ENCODE measurements around the gene OGFR. TPM values are rescaled to one million over a fixed set of nuclear protein-coding genes. Genes with fewer than 3 reads are reported as not detected.
"Not testable (repeated sequence)": the region's sequence is repeated elsewhere in the genome, so short reads cannot be mapped to it uniquely, and the experiment has no call there.

Gene OGFR
- polyA plus RNA-seq, 2 donors, result 16.9 to 35.6 TPM

- 92 to 95% methylated on average over 6 of the region's 6 CpGs for WGBS, 2 donors
- peaks cover 0 to 17% of the 10 kb centered on the region in 2 donors for H3K36me3 ChIP-seq (ENCODE audit: control insufficient read depth in 2 of 2, insufficient read depth in 2 of 2, low read length in 1 of 2)
- not testable (repeated sequence) for H3K9me3 ChIP-seq (ENCODE audit: control insufficient read depth in 2 of 2, insufficient read depth in 1 of 2, low read depth in 1 of 2, low read length in 1 of 2); H3K27ac ChIP-seq (ENCODE audit: low read depth in 2 of 2, low read length in 1 of 2); H3K4me3 ChIP-seq (ENCODE audit: low read depth in 1 of 2, low read length in 2 of 2); H3K4me1 ChIP-seq (ENCODE audit: control insufficient read depth in 2 of 2, insufficient read depth in 2 of 2, low read length in 1 of 2); H3K27me3 ChIP-seq (ENCODE audit: control insufficient read depth in 1 of 2, insufficient read depth in 2 of 2, low read length in 2 of 2)
Measured at GRCh38 chr20:62853304-62853703, 48.7 kb downstream of the OGFR start.

GRCh38 chr20:62854121-62854520 lies 49.5 kb downstream of the OGFR start:
- no peak overlapping the region for H3K27ac ChIP-seq (ENCODE audit: low read depth in 2 of 2, low read length in 1 of 2)
- H3K4me3 ChIP-seq (ENCODE audit: low read depth in 1 of 2, low read length in 2 of 2), result no peak overlapping the region
- H3K36me3 ChIP-seq (ENCODE audit: control insufficient read depth in 2 of 2, insufficient read depth in 2 of 2, low read length in 1 of 2), result peaks cover 0 to 17% of the 10 kb centered on the region in 2 donors
- peaks cover 0 to 5% of the 10 kb centered on the region in 2 donors for H3K4me1 ChIP-seq (ENCODE audit: control insufficient read depth in 2 of 2, insufficient read depth in 2 of 2, low read length in 1 of 2)
- H3K27me3 ChIP-seq (ENCODE audit: control insufficient read depth in 1 of 2, insufficient read depth in 2 of 2, low read length in 2 of 2), result no peaks in the 10 kb centered on the region
- WGBS, 2 donors, result 95 to 96% methylated on average over 13 of the region's 13 CpGs
- no peaks in the 10 kb centered on the region for H3K9me3 ChIP-seq (ENCODE audit: control insufficient read depth in 2 of 2, insufficient read depth in 1 of 2, low read depth in 1 of 2, low read length in 1 of 2)

- H3K27ac ChIP-seq (ENCODE audit: low read depth in 2 of 2, low read length in 1 of 2), result no peak overlapping the region
- no peak overlapping the region for H3K4me3 ChIP-seq (ENCODE audit: low read depth in 1 of 2, low read length in 2 of 2)
- no peaks in the 10 kb centered on the region for H3K27me3 ChIP-seq (ENCODE audit: control insufficient read depth in 1 of 2, insufficient read depth in 2 of 2, low read length in 2 of 2)
- H3K9me3 ChIP-seq (ENCODE audit: control insufficient read depth in 2 of 2, insufficient read depth in 1 of 2, low read depth in 1 of 2, low read length in 1 of 2), result no peaks in the 10 kb centered on the region
- peaks cover 0 to 5% of the 10 kb centered on the region in 2 donors for H3K4me1 ChIP-seq (ENCODE audit: control insufficient read depth in 2 of 2, insufficient read depth in 2 of 2, low read length in 1 of 2)
- WGBS, 2 donors, result 85 to 96% methylated on average over 5 of the region's 5 CpGs
- peaks cover 0 to 17% of the 10 kb centered on the region in 2 donors for H3K36me3 ChIP-seq (ENCODE audit: control insufficient read depth in 2 of 2, insufficient read depth in 2 of 2, low read length in 1 of 2)
Measured at GRCh38 chr20:62855120-62855519, 50.5 kb downstream of the OGFR start.

GRCh38 chr20:62856931-62857619 lies 52.4 kb downstream of the OGFR start:
- Histone ChIP-seq H3K36me3 (ENCODE audit: control insufficient read depth in 2 of 2, insufficient read depth in 2 of 2, low read length in 1 of 2) (peaks cover 0 to 17% of the 10 kb centered on the region in 2 donors), H3K4me3 (ENCODE audit: low read depth in 1 of 2, low read length in 2 of 2) (no peak overlapping the region), H3K4me1 (ENCODE audit: control insufficient read depth in 2 of 2, insufficient read depth in 2 of 2, low read length in 1 of 2) (peaks cover 3 to 13% of the 10 kb centered on the region in 2 donors), H3K27me3 (ENCODE audit: control insufficient read depth in 1 of 2, insufficient read depth in 2 of 2, low read length in 2 of 2) (no peaks in the 10 kb centered on the region), H3K27ac (ENCODE audit: low read depth in 2 of 2, low read length in 1 of 2) (no peak overlapping the region), H3K9me3 (ENCODE audit: control insufficient read depth in 2 of 2, insufficient read depth in 1 of 2, low read depth in 1 of 2, low read length in 1 of 2) (no peaks in the 10 kb centered on the region)
- 73 to 78% methylated on average over 25 of the region's 25 CpGs for WGBS, 2 donors

- WGBS, 2 donors, result 88 to 92% methylated on average over 19 of the region's 23 CpGs
- Histone ChIP-seq H3K4me3 (ENCODE audit: low read depth in 1 of 2, low read length in 2 of 2) (no peak overlapping the region), H3K9me3 (ENCODE audit: control insufficient read depth in 2 of 2, insufficient read depth in 1 of 2, low read depth in 1 of 2, low read length in 1 of 2) (no peaks in the 10 kb centered on the region)
Measured at GRCh38 chr20:62858058-62858830, 53.6 kb downstream of the OGFR start.

GRCh38 chr20:62859721-62860120 lies 55.1 kb downstream of the OGFR start:
- H3K27me3 ChIP-seq (ENCODE audit: control insufficient read depth in 1 of 2, insufficient read depth in 2 of 2, low read length in 2 of 2), result no peaks in the 10 kb centered on the region
- WGBS, 2 donors, result 85 to 88% methylated on average over 12 of the region's 12 CpGs
- no peak overlapping the region for H3K4me3 ChIP-seq (ENCODE audit: low read depth in 1 of 2, low read length in 2 of 2)

More at GRCh38 chr20:62858058-62858830, 53.6 kb downstream of the OGFR start:
- no peaks in the 10 kb centered on the region for H3K27me3 ChIP-seq (ENCODE audit: control insufficient read depth in 1 of 2, insufficient read depth in 2 of 2, low read length in 2 of 2)
- H3K27ac ChIP-seq (ENCODE audit: low read depth in 2 of 2, low read length in 1 of 2), result no peak overlapping the region
- peaks cover 0 to 9% of the 10 kb centered on the region in 2 donors for H3K36me3 ChIP-seq (ENCODE audit: control insufficient read depth in 2 of 2, insufficient read depth in 2 of 2, low read length in 1 of 2)
- H3K4me1 ChIP-seq (ENCODE audit: control insufficient read depth in 2 of 2, insufficient read depth in 2 of 2, low read length in 1 of 2), result peaks cover 3 to 14% of the 10 kb centered on the region in 2 donors

GRCh38 chr20:62860391-62860923 lies 55.8 kb downstream of the OGFR start:
- 16% methylated on average over 24 of the region's 24 CpGs for WGBS, 2 donors
- no peaks in the 10 kb centered on the region for H3K9me3 ChIP-seq (ENCODE audit: control insufficient read depth in 2 of 2, insufficient read depth in 1 of 2, low read depth in 1 of 2, low read length in 1 of 2)
- H3K4me3 ChIP-seq (ENCODE audit: low read depth in 1 of 2, low read length in 2 of 2), result peak overlapping the region; percentile 63 to 67
- H3K4me1 ChIP-seq (ENCODE audit: control insufficient read depth in 2 of 2, insufficient read depth in 2 of 2, low read length in 1 of 2), result peaks cover 3 to 14% of the 10 kb centered on the region in 2 donors
- peaks cover 0 to 6% of the 10 kb centered on the region in 2 donors for H3K36me3 ChIP-seq (ENCODE audit: control insufficient read depth in 2 of 2, insufficient read depth in 2 of 2, low read length in 1 of 2)
- no peak overlapping the region for H3K27ac ChIP-seq (ENCODE audit: low read depth in 2 of 2, low read length in 1 of 2)
- H3K27me3 ChIP-seq (ENCODE audit: control insufficient read depth in 1 of 2, insufficient read depth in 2 of 2, low read length in 2 of 2), result no peaks in the 10 kb centered on the region

More at GRCh38 chr20:62859721-62860120, 55.1 kb downstream of the OGFR start:
- H3K4me1 ChIP-seq (ENCODE audit: control insufficient read depth in 2 of 2, insufficient read depth in 2 of 2, low read length in 1 of 2), result peaks cover 3 to 14% of the 10 kb centered on the region in 2 donors
- H3K36me3 ChIP-seq (ENCODE audit: control insufficient read depth in 2 of 2, insufficient read depth in 2 of 2, low read length in 1 of 2), result peaks cover 0 to 6% of the 10 kb centered on the region in 2 donors
- H3K27ac ChIP-seq (ENCODE audit: low read depth in 2 of 2, low read length in 1 of 2), result no peak overlapping the region
- no peaks in the 10 kb centered on the region for H3K9me3 ChIP-seq (ENCODE audit: control insufficient read depth in 2 of 2, insufficient read depth in 1 of 2, low read depth in 1 of 2, low read length in 1 of 2)

GRCh38 chr20:62860924-62861691 lies 56.5 kb downstream of the OGFR start:
- Histone ChIP-seq H3K36me3 (ENCODE audit: control insufficient read depth in 2 of 2, insufficient read depth in 2 of 2, low read length in 1 of 2) (peaks cover 0 to 6% of the 10 kb centered on the region in 2 donors), H3K9me3 (ENCODE audit: control insufficient read depth in 2 of 2, insufficient read depth in 1 of 2, low read depth in 1 of 2, low read length in 1 of 2) (no peaks in the 10 kb centered on the region), H3K27ac (ENCODE audit: low read depth in 2 of 2, low read length in 1 of 2) (peak overlapping the region in 1 of 2 donors; percentile 37), H3K4me1 (ENCODE audit: control insufficient read depth in 2 of 2, insufficient read depth in 2 of 2, low read length in 1 of 2) (peaks cover 3 to 14% of the 10 kb centered on the region in 2 donors), H3K4me3 (ENCODE audit: low read depth in 1 of 2, low read length in 2 of 2) (peak overlapping the region; percentile 63 to 67), H3K27me3 (ENCODE audit: control insufficient read depth in 1 of 2, insufficient read depth in 2 of 2, low read length in 2 of 2) (no peaks in the 10 kb centered on the region)
- 0 to 1% methylated on average over 43 to 129 of the region's 129 CpGs for WGBS, 2 donors

GRCh38 chr20:62861726-62862336 lies 57.2 kb downstream of the OGFR start, which contains the start of gene TCFL5:
TSS of gene TCFL5 (minus strand) at chr20:62861822. CDS start at chr20:62861670, 152 bp downstream.
- Histone ChIP-seq H3K36me3 (ENCODE audit: control insufficient read depth in 2 of 2, insufficient read depth in 2 of 2, low read length in 1 of 2) (peaks cover 0 to 3% of the 10 kb centered on the region in 2 donors), H3K9me3 (ENCODE audit: control insufficient read depth in 2 of 2, insufficient read depth in 1 of 2, low read depth in 1 of 2, low read length in 1 of 2) (no peaks in the 10 kb centered on the region), H3K4me3 (ENCODE audit: low read depth in 1 of 2, low read length in 2 of 2) (peak within 1 kb of the TSS; percentile 63 to 67), H3K4me1 (ENCODE audit: control insufficient read depth in 2 of 2, insufficient read depth in 2 of 2, low read length in 1 of 2) (peaks cover 3 to 12% of the 10 kb centered on the region in 2 donors), H3K27me3 (ENCODE audit: control insufficient read depth in 1 of 2, insufficient read depth in 2 of 2, low read length in 2 of 2) (no peaks in the 10 kb centered on the region), H3K27ac (ENCODE audit: low read depth in 2 of 2, low read length in 1 of 2) (peak within 1 kb of the TSS; percentile 37 to 48)
- WGBS, 2 donors, result 10 to 26% methylated on average over 21 to 70 of the region's 70 CpGs
